ENCODE measurements around the gene TIAM2. TPM values are rescaled to one million over a fixed set of nuclear protein-coding genes. Genes with fewer than 3 reads are reported as not detected.
"Not testable (repeated sequence)": the region's sequence is repeated elsewhere in the genome, so short reads cannot be mapped to it uniquely, and the experiment has no call there.

Gene TIAM2
- total RNA-seq, 1 donor from 2014 or later: 10.6 TPM

GRCh38 chr6:154991207-154991606 lies 3.9 kb upstream of the TIAM2 start:
- no peak for DNase-seq

- DNase-seq: no peak
These were observed 2.1 kb upstream of the TIAM2 start for GRCh38 chr6:154993026-154993425.

- no peak for DNase-seq
These were observed 1.4 kb upstream of the TIAM2 start for GRCh38 chr6:154993710-154994109.

DNA sequence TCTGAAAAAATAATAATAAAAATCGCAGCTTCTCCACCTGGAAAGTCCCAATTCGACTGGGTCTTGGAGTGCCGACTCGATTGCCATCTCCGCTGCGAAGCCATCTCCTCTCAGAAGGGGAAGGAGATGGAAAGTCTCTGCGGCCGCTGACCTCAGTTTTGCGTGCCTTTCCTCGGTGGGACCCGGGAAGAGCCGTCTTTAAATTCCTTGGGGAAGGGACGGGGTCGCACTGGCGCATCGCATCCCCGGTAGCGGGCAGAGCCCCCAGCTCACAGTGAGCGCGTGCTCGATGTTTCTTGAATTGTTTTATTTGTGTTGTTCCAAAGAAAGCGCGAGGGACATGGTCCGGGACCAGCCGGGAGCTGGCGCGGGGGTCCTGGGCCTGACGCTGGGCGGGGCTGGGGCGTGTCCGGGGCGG lies 270 bp upstream of the TIAM2 start:
- no peak for DNase-seq

DNA sequence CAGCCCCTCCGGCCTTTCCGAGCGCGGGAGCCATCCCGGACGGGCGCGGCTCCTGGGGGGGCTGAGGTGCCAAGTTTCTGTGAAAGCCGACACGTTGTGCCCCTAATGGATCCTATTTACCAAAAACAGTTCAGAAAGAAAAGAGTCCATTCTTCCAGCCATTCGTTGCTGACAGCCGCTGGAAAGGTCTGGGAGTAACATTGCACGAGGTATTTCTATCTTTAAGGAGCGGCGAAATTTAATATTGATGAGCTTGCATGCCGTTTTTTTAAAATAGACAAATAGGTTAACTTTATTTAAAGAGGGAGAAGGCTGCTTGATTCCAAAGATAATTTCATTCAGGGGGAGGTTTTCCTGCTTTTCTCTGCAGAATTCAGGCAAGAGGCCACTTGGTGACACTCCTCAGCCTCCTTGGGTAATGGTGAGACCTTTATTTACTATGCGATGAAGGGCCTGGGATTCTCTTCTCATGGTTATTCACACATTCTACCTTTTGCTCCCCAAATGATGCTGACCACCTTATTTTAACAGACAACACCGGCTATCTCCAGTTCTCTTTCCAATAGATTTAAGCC lies 988 bp downstream of the TIAM2 start:
- DNase-seq: peak; percentile 28

GRCh38 chr6:154996841-154997311 lies 1.8 kb downstream of the TIAM2 start:
- no peak for DNase-seq

GRCh38 chr6:154998855-154999254 lies 3.7 kb downstream of the TIAM2 start:
- DNase-seq: no peak

GRCh38 chr6:155001482-155001881 lies 6.4 kb downstream of the TIAM2 start:
- DNase-seq: no peak

- no peak for DNase-seq
These were observed 6.8 kb downstream of the TIAM2 start for GRCh38 chr6:155001934-155002333.

DNA sequence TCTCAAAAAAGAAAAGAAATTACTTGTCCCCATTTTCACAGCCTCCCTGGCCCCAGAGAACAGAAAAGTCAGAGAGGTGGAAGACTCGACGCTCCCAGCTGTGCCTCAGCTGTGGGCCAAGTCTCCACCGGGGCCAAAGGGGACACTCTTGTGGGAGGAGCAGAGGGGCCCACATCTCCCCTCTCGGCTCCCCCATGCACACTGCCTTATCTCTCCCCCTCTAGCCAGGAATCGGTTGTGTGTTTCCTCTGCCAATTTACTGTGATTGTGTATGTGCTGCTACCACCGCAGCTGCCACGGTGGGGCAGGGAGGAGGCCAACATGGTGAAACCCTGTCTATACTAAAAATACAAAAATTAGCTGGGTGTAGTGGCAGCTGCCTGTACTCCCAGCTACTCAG lies 8.4 kb downstream of the TIAM2 start:
- no peak for DNase-seq

GRCh38 chr6:155004017-155004416 lies 8.9 kb downstream of the TIAM2 start:
- no peak for DNase-seq

DNA sequence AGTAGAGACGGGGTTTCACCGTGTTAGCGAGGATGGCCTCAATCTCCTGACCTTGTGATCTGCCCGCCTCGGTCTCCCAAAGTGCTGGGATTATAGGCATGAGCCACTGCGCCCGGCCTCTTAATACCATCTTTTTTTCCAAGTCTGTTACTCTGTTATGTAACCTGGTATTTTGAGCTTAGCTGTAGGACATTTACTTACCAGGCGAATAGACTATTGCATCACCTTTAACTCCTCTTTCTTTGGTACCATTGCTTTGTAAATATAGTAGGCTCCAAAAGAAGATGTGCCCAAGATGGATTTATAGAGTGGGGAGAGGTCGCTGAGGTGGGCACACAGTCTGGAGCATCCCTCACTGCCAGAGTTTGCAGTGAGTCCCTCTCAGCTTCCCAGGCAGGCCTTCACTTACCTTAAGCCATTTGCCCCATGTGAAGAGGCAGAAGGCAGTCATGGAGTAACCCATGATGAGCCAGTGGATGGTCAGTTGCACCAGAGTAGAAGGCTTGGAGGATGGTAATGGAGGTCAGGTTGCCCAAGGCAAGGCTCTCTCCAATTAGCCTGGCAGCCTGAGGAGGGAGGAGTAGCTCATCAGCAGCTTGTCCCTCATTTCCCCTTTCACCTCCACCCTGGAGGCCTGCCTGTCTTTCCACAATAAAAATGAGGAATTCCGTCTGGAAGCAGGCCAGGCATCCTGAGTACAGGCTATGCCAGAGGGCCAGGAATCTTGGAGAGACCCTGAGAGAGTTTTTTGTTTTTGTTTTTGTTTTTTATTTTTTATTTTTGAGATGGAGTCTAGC lies 9.7 kb downstream of the TIAM2 start:
- DNase-seq: no peak

GRCh38 chr6:155008625-155009024 lies 13.5 kb downstream of the TIAM2 start:
- no peak for DNase-seq

- no peak for DNase-seq
These were observed 15.8 kb downstream of the TIAM2 start for GRCh38 chr6:155010940-155011339.

DNA sequence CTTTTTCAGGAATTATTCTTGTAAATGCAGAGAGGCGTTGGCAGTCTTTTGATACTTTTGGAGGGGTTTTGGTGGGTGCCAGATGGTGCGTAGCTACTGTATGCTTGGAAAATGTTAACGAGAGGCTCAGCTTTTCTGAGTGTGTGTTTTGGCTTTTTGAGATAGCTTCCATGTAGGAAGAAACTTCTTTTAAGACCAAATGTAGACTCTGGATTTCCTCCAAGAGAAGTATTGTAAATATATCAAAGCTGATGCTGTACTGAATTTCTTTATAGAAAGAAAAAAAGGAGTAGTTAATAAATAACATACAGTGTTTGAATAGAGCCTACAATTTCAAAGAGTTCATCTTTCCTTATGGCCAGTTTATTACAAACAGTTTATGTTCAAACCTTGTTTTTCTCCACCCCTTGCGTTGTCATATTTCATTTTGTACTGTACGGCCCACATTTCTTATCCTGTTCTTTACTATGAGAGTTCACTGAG lies 16.7 kb downstream of the TIAM2 start:
- no peak for DNase-seq

DNA sequence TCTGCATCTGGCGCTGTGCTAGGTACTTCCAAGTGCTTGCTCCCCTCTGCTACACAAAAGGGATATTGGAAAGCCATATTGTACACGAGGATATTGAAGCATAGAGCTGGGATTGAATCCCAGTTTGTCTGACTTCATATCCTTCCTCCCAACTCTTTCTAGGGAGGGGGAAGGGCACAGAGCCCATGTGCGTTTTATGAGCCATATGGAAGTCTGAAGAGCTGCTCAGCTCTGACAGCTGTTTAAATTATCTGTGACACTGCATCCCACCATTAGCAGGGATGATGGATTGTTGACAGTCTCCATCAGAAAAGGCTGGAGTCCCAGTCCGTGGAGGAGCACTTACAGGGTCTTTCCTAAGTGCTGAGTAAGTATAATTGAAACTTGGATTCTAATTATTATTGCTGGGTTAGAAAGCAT lies 18.4 kb downstream of the TIAM2 start:
- DNase-seq: peak; percentile 91

DNA sequence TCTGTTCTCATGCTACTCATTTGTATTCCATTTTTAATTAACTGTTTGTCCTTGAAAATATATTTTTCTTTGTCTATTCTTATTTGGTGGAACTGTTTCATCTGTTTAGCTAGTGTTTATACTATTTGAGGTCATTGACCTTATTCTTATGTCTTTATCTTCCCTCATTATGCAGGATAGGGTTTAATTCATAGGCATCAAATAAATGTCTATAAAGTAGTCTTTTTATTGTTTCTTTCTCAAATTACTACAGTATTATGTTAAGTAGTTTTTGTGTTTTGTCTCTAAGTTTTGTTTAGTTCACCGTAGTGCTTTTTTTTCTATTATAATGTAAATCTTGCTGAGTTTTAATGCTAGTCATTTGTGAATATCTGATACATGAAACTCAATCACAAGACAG lies 19.0 kb downstream of the TIAM2 start:
- no peak for DNase-seq

- peak; percentile 52 for DNase-seq
These were observed 19.7 kb downstream of the TIAM2 start for GRCh38 chr6:155014670-155015300.

DNA sequence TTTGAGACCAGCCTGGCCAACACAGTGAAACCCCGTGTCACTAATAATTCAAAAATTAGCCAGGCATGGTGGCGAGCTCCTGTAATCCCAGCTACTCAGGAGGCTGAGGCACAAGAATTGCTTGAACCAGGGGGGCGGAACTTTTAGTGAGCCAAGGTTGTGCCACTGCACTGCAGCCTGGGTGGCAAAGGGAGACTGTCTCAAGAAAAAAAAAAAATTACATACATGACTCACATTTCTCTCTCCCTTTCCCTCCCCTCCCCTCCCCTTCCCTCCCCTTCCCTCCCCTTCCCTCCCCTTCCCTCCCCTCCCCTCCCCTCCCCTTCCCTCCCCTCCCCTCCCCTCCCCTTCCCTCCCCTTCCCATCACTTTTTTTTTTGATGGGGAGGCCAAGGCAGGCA lies 23.3 kb downstream of the TIAM2 start:
- DNase-seq: not testable (repeated sequence)

DNA sequence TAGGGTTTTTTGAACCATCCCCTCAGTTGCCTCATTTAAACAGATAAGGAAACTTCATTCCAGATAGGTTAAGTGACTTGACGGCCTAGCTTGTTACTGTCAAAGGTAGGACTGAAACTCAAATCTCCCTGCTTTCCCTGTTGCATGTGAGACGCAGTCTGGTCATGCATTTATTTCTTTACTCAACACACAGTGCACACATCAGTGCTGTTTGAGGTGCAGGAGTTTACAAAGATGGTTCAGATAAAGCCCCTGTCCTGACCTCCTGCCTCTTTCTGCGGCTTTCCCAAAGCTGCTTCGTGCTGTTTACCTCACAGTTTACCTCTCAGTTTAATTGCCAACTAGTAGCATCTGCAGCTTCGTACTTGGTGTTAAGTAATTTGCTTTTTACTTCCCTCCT lies 26.6 kb downstream of the TIAM2 start:
- DNase-seq: no peak

DNA sequence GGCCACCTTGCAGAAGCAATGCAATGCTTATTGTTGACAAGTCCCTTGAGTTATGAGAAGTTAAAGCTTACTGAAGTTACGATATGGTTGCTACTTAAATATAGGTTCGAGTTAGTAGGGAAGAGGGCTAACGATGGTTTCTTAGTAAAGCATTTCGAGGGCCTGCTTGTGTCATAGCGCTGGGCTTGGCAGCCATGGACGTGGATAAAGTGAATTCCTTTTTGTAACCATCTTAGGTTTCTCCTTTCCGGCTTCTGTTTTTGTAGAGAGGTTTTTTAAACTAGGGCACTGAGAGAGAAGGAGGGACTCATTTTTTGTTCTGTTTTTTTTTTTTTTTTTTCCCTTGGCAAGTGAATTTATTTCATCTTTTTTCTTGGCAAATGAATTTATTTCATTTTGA lies 27.6 kb downstream of the TIAM2 start:
- no peak for DNase-seq

DNA sequence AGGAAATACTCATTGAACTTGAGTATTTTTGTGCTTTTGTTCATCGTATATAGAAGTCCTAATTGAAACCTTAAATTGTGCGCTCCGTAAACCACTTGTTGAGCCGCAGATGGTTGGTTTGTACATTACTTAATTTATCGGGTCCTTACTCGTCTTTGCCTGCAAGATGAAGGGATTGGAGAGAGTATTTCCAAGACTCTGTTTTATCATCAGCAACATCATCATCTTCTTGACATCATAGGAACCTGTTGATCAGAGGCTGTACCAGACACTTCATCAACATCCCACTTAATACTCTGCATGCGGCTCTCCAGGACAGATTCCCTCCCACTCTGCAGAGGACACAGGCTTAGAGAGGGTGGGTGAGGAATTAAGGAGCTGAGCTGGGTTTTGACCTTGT lies 28.6 kb downstream of the TIAM2 start:
- no peak for DNase-seq

DNA sequence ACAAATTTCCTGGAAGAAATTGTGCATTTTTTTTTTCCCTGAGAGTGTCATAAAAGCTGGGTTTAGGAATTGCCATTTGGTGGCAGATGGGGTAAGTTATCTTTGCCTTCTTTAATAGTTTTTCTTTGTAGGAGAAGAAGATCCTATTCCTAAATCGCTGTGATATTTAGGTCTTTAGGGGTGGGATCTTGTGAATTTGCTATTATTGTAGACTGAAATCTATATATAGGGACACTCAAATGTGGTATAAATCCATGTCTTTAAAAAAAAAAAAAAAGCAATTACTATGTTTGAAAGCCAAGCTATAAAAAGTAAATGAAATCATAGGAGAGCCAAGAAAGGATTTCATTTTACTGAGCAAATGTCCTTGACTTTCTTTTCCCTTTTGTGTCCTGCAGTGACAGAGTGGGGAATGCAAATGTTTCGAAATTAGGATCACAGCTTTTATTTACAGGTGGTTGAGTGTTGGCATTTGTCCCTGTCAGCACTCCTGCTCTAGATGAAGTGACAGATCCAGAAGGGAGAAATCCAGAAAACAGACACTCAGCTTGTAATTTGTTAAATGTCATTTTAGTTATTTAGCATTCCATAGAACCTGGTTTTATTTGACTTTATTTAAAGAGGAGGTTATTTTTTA lies 29.4 kb downstream of the TIAM2 start:
- DNase-seq: no peak
